GM10266 (cell line): ENCODE measurements around the gene JUNB.

Source experiments
- DNase-seq: peaks from one replicate; pipeline ENCODE4 v3.0.0; 2012; ENCODE audit errors: extremely low spot score
- CTCF ChIP-seq: IDR thresholded peaks from 2 replicates; pipeline ENCODE4 v1.5.1; 2012; ENCODE audit warnings: mild to moderate bottlenecking, low read depth; ENCODE audit not compliant: control insufficient read depth, insufficient read depth; ENCODE audit errors: missing control alignments

Gene JUNB

GRCh38 chr19:12789904-12790619 is 1.2 kb upstream of the JUNB start:
- DNase-seq = peak; percentile 98
- no peak for TF ChIP-seq CTCF

- no peak for TF ChIP-seq CTCF
- DNase-seq = no peak
Measured at GRCh38 chr19:12790628-12791344, 500 bp upstream of the JUNB start.

GRCh38 chr19:12792051-12792852 is 966 bp downstream of the JUNB start:
- peak; percentile 59 for DNase-seq

GRCh38 chr19:12792853-12793289 is 1.6 kb downstream of the JUNB start:
- no peak for TF ChIP-seq CTCF
- DNase-seq = no peak

More at GRCh38 chr19:12792051-12792852, 966 bp downstream of the JUNB start:
- TF ChIP-seq CTCF = no peak

GRCh38 chr19:12793290-12794195 is 2.3 kb downstream of the JUNB start:
- no peak for TF ChIP-seq CTCF
- DNase-seq = peak; percentile 98

- no peak for TF ChIP-seq CTCF
- DNase-seq = no peak
Measured at GRCh38 chr19:12794196-12794941, 3.1 kb downstream of the JUNB start.
